ENCODE data around the gene SLC30A7.

Gene SLC30A7

DNA sequence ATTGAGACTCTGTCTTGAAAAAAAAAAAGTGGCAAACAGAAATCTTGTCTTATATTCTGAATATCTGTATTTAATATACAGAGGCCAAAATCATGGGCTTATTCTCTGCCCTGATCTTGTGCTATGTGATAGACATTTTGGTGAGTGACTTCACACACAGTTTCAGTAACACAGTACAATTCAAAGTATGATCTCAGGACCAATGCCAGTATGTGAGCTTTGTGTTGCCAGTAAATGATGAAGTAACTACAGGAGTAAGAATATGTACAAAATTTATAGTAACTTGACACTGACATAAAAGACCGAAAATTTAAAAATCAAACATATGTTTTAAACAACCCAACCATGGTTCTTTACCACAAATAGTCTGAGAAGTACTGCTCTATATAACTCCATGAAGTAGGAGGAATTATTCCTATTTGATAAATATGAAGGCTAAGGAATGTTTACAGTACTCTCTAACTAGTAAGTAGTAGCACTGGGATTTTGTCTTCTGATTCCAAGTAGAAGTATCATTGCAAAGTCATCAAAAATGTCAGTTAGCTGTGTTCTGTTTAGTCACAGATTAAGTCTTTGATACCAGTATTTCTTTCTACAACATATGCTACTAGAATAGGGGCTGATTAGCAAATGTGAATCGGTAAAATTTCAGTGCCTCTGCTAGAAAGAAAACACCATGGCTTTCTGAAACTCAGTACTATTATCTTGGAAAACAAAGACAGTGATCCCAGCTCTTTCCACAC is 104.4 kb downstream of the SLC30A7 start:
- H3K9me3 ChIP-seq (ENCODE audit: control insufficient read depth in 2 of 2, low read length in 2 of 2): no peaks in the 10 kb centered on the region
- no peak overlapping the region for H3K9ac ChIP-seq (ENCODE audit: low read depth in 1 of 2, low read length in 2 of 2)
- no peak overlapping the region for H3K4me3 ChIP-seq (ENCODE audit: low read length in 2 of 2)
- peaks cover 7% of the 10 kb centered on the region in 2 donors for H3K36me3 ChIP-seq (ENCODE audit: control insufficient read depth in 2 of 2, insufficient read depth in 2 of 2, low read length in 2 of 2)
- peaks cover 0 to 3% of the 10 kb centered on the region in 2 donors for H3K4me1 ChIP-seq (ENCODE audit: control insufficient read depth in 2 of 2, insufficient read depth in 2 of 2, low read length in 2 of 2)
- H3K27ac ChIP-seq (ENCODE audit: low read depth in 2 of 2, low read length in 2 of 2): no peak overlapping the region
- no peaks in the 10 kb centered on the region for H3K27me3 ChIP-seq (ENCODE audit: control insufficient read depth in 2 of 2, insufficient read depth in 2 of 2, low read length in 2 of 2)

- Histone ChIP-seq H3K4me1 (ENCODE audit: control insufficient read depth in 2 of 2, insufficient read depth in 2 of 2, low read length in 2 of 2) (peaks cover 0 to 3% of the 10 kb centered on the region in 2 donors), H3K9me3 (ENCODE audit: control insufficient read depth in 2 of 2, low read length in 2 of 2) (no peaks in the 10 kb centered on the region), H3K9ac (ENCODE audit: low read depth in 1 of 2, low read length in 2 of 2) (no peak overlapping the region), H3K36me3 (ENCODE audit: control insufficient read depth in 2 of 2, insufficient read depth in 2 of 2, low read length in 2 of 2) (peaks cover 3 to 5% of the 10 kb centered on the region in 2 donors), H3K27ac (ENCODE audit: low read depth in 2 of 2, low read length in 2 of 2) (no peak overlapping the region), H3K27me3 (ENCODE audit: control insufficient read depth in 2 of 2, insufficient read depth in 2 of 2, low read length in 2 of 2) (no peaks in the 10 kb centered on the region), H3K4me3 (ENCODE audit: low read length in 2 of 2) (no peak overlapping the region)
Observed at GRCh38 chr1:101002551-101002950, 106.7 kb downstream of the SLC30A7 start.

GRCh38 chr1:101003012-101003650 is 107.2 kb downstream of the SLC30A7 start:
- Histone ChIP-seq H3K9ac (ENCODE audit: low read depth in 1 of 2, low read length in 2 of 2) (no peak overlapping the region), H3K27me3 (ENCODE audit: control insufficient read depth in 2 of 2, insufficient read depth in 2 of 2, low read length in 2 of 2) (no peaks in the 10 kb centered on the region), H3K4me1 (ENCODE audit: control insufficient read depth in 2 of 2, insufficient read depth in 2 of 2, low read length in 2 of 2) (peaks cover 0 to 3% of the 10 kb centered on the region in 2 donors), H3K9me3 (ENCODE audit: control insufficient read depth in 2 of 2, low read length in 2 of 2) (no peaks in the 10 kb centered on the region), H3K4me3 (ENCODE audit: low read length in 2 of 2) (no peak overlapping the region), H3K36me3 (ENCODE audit: control insufficient read depth in 2 of 2, insufficient read depth in 2 of 2, low read length in 2 of 2) (peaks cover 3 to 5% of the 10 kb centered on the region in 2 donors), H3K27ac (ENCODE audit: low read depth in 2 of 2, low read length in 2 of 2) (no peak overlapping the region)

DNA sequence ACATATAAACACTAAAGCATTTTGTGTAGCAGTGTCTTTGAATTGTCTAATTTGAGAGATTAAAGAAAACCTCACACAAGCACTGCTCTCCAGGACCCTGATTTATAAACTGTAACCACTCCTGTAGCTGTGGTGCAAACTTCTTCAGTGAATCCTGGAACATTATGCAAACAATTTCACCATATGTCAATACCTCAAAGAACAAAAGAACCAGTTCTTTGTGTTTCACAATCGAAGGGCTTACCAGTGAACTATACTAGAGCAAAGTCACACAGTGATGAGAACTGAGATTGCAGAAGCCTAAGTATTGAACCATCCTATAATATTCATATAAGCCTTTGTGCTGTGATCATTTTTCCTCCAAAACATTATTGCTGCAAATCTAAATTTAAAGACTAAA is 108.2 kb downstream of the SLC30A7 start:
- Histone ChIP-seq H3K4me3 (ENCODE audit: low read length in 2 of 2) (no peak overlapping the region), H3K4me1 (ENCODE audit: control insufficient read depth in 2 of 2, insufficient read depth in 2 of 2, low read length in 2 of 2) (peaks cover 0 to 3% of the 10 kb centered on the region in 2 donors), H3K9ac (ENCODE audit: low read depth in 1 of 2, low read length in 2 of 2) (no peak overlapping the region), H3K9me3 (ENCODE audit: control insufficient read depth in 2 of 2, low read length in 2 of 2) (no peaks in the 10 kb centered on the region), H3K27me3 (ENCODE audit: control insufficient read depth in 2 of 2, insufficient read depth in 2 of 2, low read length in 2 of 2) (no peaks in the 10 kb centered on the region), H3K27ac (ENCODE audit: low read depth in 2 of 2, low read length in 2 of 2) (no peak overlapping the region), H3K36me3 (ENCODE audit: control insufficient read depth in 2 of 2, insufficient read depth in 2 of 2, low read length in 2 of 2) (peaks cover 3 to 5% of the 10 kb centered on the region in 2 donors)

DNA sequence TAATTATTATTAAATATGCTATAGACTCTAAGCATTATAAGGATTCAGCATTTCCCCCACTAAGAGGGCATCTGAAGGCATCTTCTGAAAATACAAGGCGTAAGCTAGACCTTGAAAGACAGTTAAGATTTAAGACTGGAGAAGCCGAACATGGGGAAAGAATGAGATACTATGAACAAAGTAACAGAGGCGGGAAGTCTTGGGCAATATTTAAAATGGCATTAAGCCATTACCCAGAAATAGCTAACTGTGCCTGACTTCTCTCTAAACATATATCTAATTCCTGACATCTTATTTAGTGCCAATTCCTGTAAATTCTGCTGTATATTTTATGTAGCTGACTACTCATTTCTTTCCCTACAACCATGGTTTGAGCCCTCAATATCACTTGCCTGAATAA is 108.8 kb downstream of the SLC30A7 start:
- Histone ChIP-seq H3K27me3 (ENCODE audit: control insufficient read depth in 2 of 2, insufficient read depth in 2 of 2, low read length in 2 of 2) (no peaks in the 10 kb centered on the region), H3K9ac (ENCODE audit: low read depth in 1 of 2, low read length in 2 of 2) (no peak overlapping the region), H3K36me3 (ENCODE audit: control insufficient read depth in 2 of 2, insufficient read depth in 2 of 2, low read length in 2 of 2) (peaks cover 3 to 5% of the 10 kb centered on the region in 2 donors), H3K4me3 (ENCODE audit: low read length in 2 of 2) (no peak overlapping the region), H3K27ac (ENCODE audit: low read depth in 2 of 2, low read length in 2 of 2) (no peak overlapping the region), H3K9me3 (ENCODE audit: control insufficient read depth in 2 of 2, low read length in 2 of 2) (no peaks in the 10 kb centered on the region), H3K4me1 (ENCODE audit: control insufficient read depth in 2 of 2, insufficient read depth in 2 of 2, low read length in 2 of 2) (peaks cover 0 to 3% of the 10 kb centered on the region in 2 donors)

DNA sequence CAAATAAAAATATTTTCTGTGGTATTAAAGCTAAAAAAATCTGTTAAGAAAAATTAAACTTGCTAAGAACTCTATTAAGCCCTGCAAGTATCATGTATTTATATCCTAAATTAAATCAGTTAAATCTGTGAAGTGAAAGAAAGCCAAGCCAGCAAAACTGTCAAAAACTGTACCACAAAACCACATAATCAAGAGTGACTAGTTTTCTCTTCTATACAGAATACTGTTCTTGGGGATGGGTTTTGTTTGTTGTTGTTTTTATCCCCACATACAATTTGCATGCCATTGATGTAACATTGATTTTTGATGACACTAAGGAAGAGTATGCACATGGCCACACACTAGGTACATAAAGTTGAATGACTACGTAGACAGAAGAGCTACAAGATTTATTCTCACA is 109.3 kb downstream of the SLC30A7 start:
- Histone ChIP-seq H3K27ac (ENCODE audit: low read depth in 2 of 2, low read length in 2 of 2) (no peak overlapping the region), H3K27me3 (ENCODE audit: control insufficient read depth in 2 of 2, insufficient read depth in 2 of 2, low read length in 2 of 2) (no peaks in the 10 kb centered on the region), H3K4me3 (ENCODE audit: low read length in 2 of 2) (no peak overlapping the region), H3K4me1 (ENCODE audit: control insufficient read depth in 2 of 2, insufficient read depth in 2 of 2, low read length in 2 of 2) (peaks cover 0 to 3% of the 10 kb centered on the region in 2 donors), H3K9ac (ENCODE audit: low read depth in 1 of 2, low read length in 2 of 2) (no peak overlapping the region), H3K9me3 (ENCODE audit: control insufficient read depth in 2 of 2, low read length in 2 of 2) (no peaks in the 10 kb centered on the region), H3K36me3 (ENCODE audit: control insufficient read depth in 2 of 2, insufficient read depth in 2 of 2, low read length in 2 of 2) (peaks cover 3 to 5% of the 10 kb centered on the region in 2 donors)

DNA sequence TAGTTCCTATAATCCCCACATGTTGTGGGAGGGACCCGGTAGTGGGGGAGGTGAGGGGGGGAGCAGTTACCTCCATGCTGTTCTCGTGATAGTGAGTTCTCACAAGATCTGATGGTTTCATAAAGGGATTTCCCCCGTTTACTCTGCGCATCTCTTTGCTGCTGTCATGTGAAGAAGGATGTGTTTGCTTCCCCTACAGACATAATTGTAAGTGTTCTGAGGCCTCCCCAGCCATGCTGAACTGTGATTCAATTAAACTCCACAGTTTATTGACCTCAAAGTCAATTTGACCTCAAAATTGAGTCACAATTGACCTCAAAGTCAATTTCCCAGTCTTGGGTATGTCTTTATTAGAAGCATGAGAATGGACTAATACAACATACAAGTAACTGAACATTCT is 110.0 kb downstream of the SLC30A7 start:
- H3K36me3 ChIP-seq (ENCODE audit: control insufficient read depth in 2 of 2, insufficient read depth in 2 of 2, low read length in 2 of 2): peaks cover 3 to 5% of the 10 kb centered on the region in 2 donors
- no peak overlapping the region for H3K27ac ChIP-seq (ENCODE audit: low read depth in 2 of 2, low read length in 2 of 2)
- no peaks in the 10 kb centered on the region for H3K9me3 ChIP-seq (ENCODE audit: control insufficient read depth in 2 of 2, low read length in 2 of 2)
- H3K27me3 ChIP-seq (ENCODE audit: control insufficient read depth in 2 of 2, insufficient read depth in 2 of 2, low read length in 2 of 2): no peaks in the 10 kb centered on the region
- no peak overlapping the region for H3K4me3 ChIP-seq (ENCODE audit: low read length in 2 of 2)
- peaks cover 0 to 3% of the 10 kb centered on the region in 2 donors for H3K4me1 ChIP-seq (ENCODE audit: control insufficient read depth in 2 of 2, insufficient read depth in 2 of 2, low read length in 2 of 2)
- no peak overlapping the region for H3K9ac ChIP-seq (ENCODE audit: low read depth in 1 of 2, low read length in 2 of 2)

- Histone ChIP-seq H3K9me3 (ENCODE audit: control insufficient read depth in 2 of 2, low read length in 2 of 2) (no peaks in the 10 kb centered on the region), H3K4me1 (ENCODE audit: control insufficient read depth in 2 of 2, insufficient read depth in 2 of 2, low read length in 2 of 2) (peaks cover 0 to 3% of the 10 kb centered on the region in 2 donors), H3K9ac (ENCODE audit: low read depth in 1 of 2, low read length in 2 of 2) (no peak overlapping the region), H3K27me3 (ENCODE audit: control insufficient read depth in 2 of 2, insufficient read depth in 2 of 2, low read length in 2 of 2) (no peaks in the 10 kb centered on the region), H3K4me3 (ENCODE audit: low read length in 2 of 2) (no peak overlapping the region), H3K36me3 (ENCODE audit: control insufficient read depth in 2 of 2, insufficient read depth in 2 of 2, low read length in 2 of 2) (peaks cover 0 to 3% of the 10 kb centered on the region in 2 donors), H3K27ac (ENCODE audit: low read depth in 2 of 2, low read length in 2 of 2) (no peak overlapping the region)
Observed at GRCh38 chr1:101006553-101006952, 110.7 kb downstream of the SLC30A7 start.

GRCh38 chr1:101008229-101008834 is 112.4 kb downstream of the SLC30A7 start:
- no peaks in the 10 kb centered on the region for H3K4me1 ChIP-seq (ENCODE audit: control insufficient read depth in 2 of 2, insufficient read depth in 2 of 2, low read length in 2 of 2)
- no peak overlapping the region for H3K9ac ChIP-seq (ENCODE audit: low read depth in 1 of 2, low read length in 2 of 2)
- H3K4me3 ChIP-seq (ENCODE audit: low read length in 2 of 2): no peak overlapping the region
- H3K36me3 ChIP-seq (ENCODE audit: control insufficient read depth in 2 of 2, insufficient read depth in 2 of 2, low read length in 2 of 2): peaks cover 0 to 6% of the 10 kb centered on the region in 2 donors
- H3K27me3 ChIP-seq (ENCODE audit: control insufficient read depth in 2 of 2, insufficient read depth in 2 of 2, low read length in 2 of 2): no peaks in the 10 kb centered on the region
- no peak overlapping the region for H3K27ac ChIP-seq (ENCODE audit: low read depth in 2 of 2, low read length in 2 of 2)
- no peaks in the 10 kb centered on the region for H3K9me3 ChIP-seq (ENCODE audit: control insufficient read depth in 2 of 2, low read length in 2 of 2)

- Histone ChIP-seq H3K36me3 (ENCODE audit: control insufficient read depth in 2 of 2, insufficient read depth in 2 of 2, low read length in 2 of 2) (peaks cover 0 to 6% of the 10 kb centered on the region in 2 donors), H3K27me3 (ENCODE audit: control insufficient read depth in 2 of 2, insufficient read depth in 2 of 2, low read length in 2 of 2) (no peaks in the 10 kb centered on the region), H3K4me3 (ENCODE audit: low read length in 2 of 2) (no peak overlapping the region), H3K27ac (ENCODE audit: low read depth in 2 of 2, low read length in 2 of 2) (no peak overlapping the region), H3K4me1 (ENCODE audit: control insufficient read depth in 2 of 2, insufficient read depth in 2 of 2, low read length in 2 of 2) (no peaks in the 10 kb centered on the region), H3K9me3 (ENCODE audit: control insufficient read depth in 2 of 2, low read length in 2 of 2) (no peaks in the 10 kb centered on the region), H3K9ac (ENCODE audit: low read depth in 1 of 2, low read length in 2 of 2) (no peak overlapping the region)
Observed at GRCh38 chr1:101013776-101014175, 117.9 kb downstream of the SLC30A7 start.

All from mucosa of rectum (tissue), 2 donors.